Stomach (tissue), 19 donors: ENCODE measurements around the gene HBG2. TPM values are rescaled to one million over a fixed set of nuclear protein-coding genes. Genes with fewer than 3 reads are reported as not detected.
"Not testable (repeated sequence)": the region's sequence is repeated elsewhere in the genome, so short reads cannot be mapped to it uniquely, and the experiment has no call there.

ENCODE experiments used
- DNase-seq, 2 donors: peaks; one replicate each; pipeline versions ENCODE4 v3.0.0 to v3.0.0-alpha.2; 2013 to 2019
- H3K27ac ChIP-seq, 5 donors: fragments of 200-600 bp in 4 of 5; sonication (generic) in 4 of 5; one replicate each; pipeline ENCODE4 v1.5.1; 2013 to 2019; ENCODE audit warnings: mild to moderate bottlenecking in 1 of 5, moderate library complexity in 1 of 5
- H3K27me3 ChIP-seq, 3 donors: fragments of 200-600 bp; sonication (generic); one replicate each; pipeline ENCODE4 v1.5.1; 2017 to 2019; ENCODE audit warnings: mixed run types in 1 of 3
- H3K36me3 ChIP-seq, 4 donors: fragments of 200-600 bp; sonication (generic); 1 replicate in 3 of 4; 2 replicates in 1 of 4; pipeline ENCODE4 v1.5.1; 2016 to 2019
- H3K4me1 ChIP-seq, 4 donors: fragments of 200-600 bp; sonication (generic); one replicate each; pipeline ENCODE4 v1.5.1; 2016 to 2019
- H3K4me3 ChIP-seq, 4 donors: fragments of 200-600 bp; sonication (generic) in 3 of 4; one replicate each; pipeline ENCODE4 v1.5.1; 2016 to 2019; ENCODE audit warnings: mild to moderate bottlenecking in 1 of 4
- H3K9me3 ChIP-seq, 4 donors: fragments of 200-600 bp; sonication (generic); one replicate each; pipeline ENCODE4 v1.5.1; 2016 to 2019
- CTCF ChIP-seq, 7 experiments: fragments of 450-650 bp in 4 of 7; fragments of 200-600 bp in 3 of 7; sonication (generic) in 3 of 7; IDR thresholded peaks; one replicate each; pipeline ENCODE4 v1.5.1; 2016 to 2019; ENCODE audit warnings: antibody characterized with exemption in 7 of 7, control low read depth in 2 of 7, mild to moderate bottlenecking in 1 of 7
- EP300 ChIP-seq: sonication (generic); formaldehyde crosslinking; IDR thresholded peaks from one replicate; pipeline ENCODE4 v1.6.1; 2017; ENCODE audit warnings: antibody characterized with exemption
- POLR2A ChIP-seq, 4 donors: fragments of 450-650 bp; IDR thresholded peaks; one replicate each; pipeline ENCODE4 v1.6.1; 2016; ENCODE audit warnings: antibody characterized with exemption in 4 of 4, control low read depth in 2 of 4, mild to moderate bottlenecking in 1 of 4, moderate library complexity in 1 of 4
- POLR2AphosphoS5 ChIP-seq, 3 donors: sonication (generic); formaldehyde crosslinking; IDR thresholded peaks; one replicate each; pipeline ENCODE4 v1.6.1; 2016; ENCODE audit warnings: antibody characterized with exemption in 3 of 3
- WGBS, 5 donors: extraction: QIAGEN DNeasy Blood & Tissue Kit in 3 of 5; methylation state at CpG; one replicate each; pipeline versions ENCODE4 v1.1.5 to v1.1.7; 2013 to 2018; 5-methylcytosine and 5-hydroxymethylcytosine counted together
- intact Hi-C: fragments of 100-400 bp; cut with DNase I; formaldehyde crosslinking; loops from one replicate; pipeline ENCODE4 v1.15.1; 2023; ENCODE audit warnings: low total_unique reads
- long read RNA-seq, 10 donors: transcript quantifications; one replicate each; lab custom pipeline, GENCODE V29; 2026
- polyA plus RNA-seq, 3 donors: library from polyadenylated mRNA; stranded (reverse); fragments of 200-250 nt; gene quantifications; one replicate each; pipeline ENCODE4 v1.2.3, GENCODE V29; 2013
- total RNA-seq, 5 donors: library from RNA; depleted of rRNA; stranded (reverse); fragments of >200 nt; gene quantifications; one replicate each; pipeline versions ENCODE4 v1.1.0 to v1.2.3, GENCODE V29; 2014 to 2016
- donor health status: healthy with polysubstance abuse.
- donor health status: Bipolar disorder and iron deficiency.
- donor health status: healthy.

Gene HBG2
- 1,000 to 10,000 TPM in 1 of 5 donors, not detected in 4; 1,854 TPM for total RNA-seq
- polyA plus RNA-seq, result under 1 TPM in 1 of 3 donors, not detected in 2; 0.75 TPM
- long read RNA-seq, donor 1, transcript HBG2-201 (3 exons, 614 nt), result major isoform, 285 of 879 reads
- long read RNA-seq, donor 1, partial matches to known transcripts, result 594 of 879 reads
- long read RNA-seq, donor 1, other reads (novel, unspliced or antisense), result 0 of 879 reads
- long read RNA-seq, donor 2, transcript HBG2-201 (3 exons, 614 nt), result major isoform, 237 of 560 reads
- long read RNA-seq, donor 2, partial matches to known transcripts, result 323 of 560 reads
- long read RNA-seq, donor 2, other reads (novel, unspliced or antisense), result 0 of 560 reads
- long read RNA-seq, donor 3, transcript HBG2-203 (3 exons, 307 nt), result minor isoform, 5 of 981 reads
- long read RNA-seq, donor 3, transcript HBG2-201 (3 exons, 614 nt), result major isoform, 497 of 981 reads
- long read RNA-seq, donor 3, partial matches to known transcripts, result 479 of 981 reads
- long read RNA-seq, donor 3, other reads (novel, unspliced or antisense), result 0 of 981 reads
- long read RNA-seq, donor 4, transcript HBG2-201 (3 exons, 614 nt), result major isoform, 67 of 124 reads
- long read RNA-seq, donor 4, partial matches to known transcripts, result 56 of 124 reads
- long read RNA-seq, donor 4, other reads (novel, unspliced or antisense), result 0 of 124 reads
- long read RNA-seq, donor 5, transcript HBG2-201 (3 exons, 614 nt), result major isoform, 3,042 of 4,626 reads
- long read RNA-seq, donor 5, transcript HBG2-203 (3 exons, 307 nt), result minor isoform, 9 of 4,626 reads
- long read RNA-seq, donor 5, partial matches to known transcripts, result 1,575 of 4,626 reads
- long read RNA-seq, donor 5, other reads (novel, unspliced or antisense), result 0 of 4,626 reads
- long read RNA-seq, donor 6, transcript HBG2-201 (3 exons, 614 nt), result major isoform, 757 of 760 reads
- long read RNA-seq, donor 6, partial matches to known transcripts, result 0 of 760 reads
- long read RNA-seq, donor 6, other reads (novel, unspliced or antisense), result 0 of 760 reads
- long read RNA-seq, donor 7, transcript HBG2-201 (3 exons, 614 nt), result major isoform, 2,548 of 4,162 reads
- long read RNA-seq, donor 7, transcript HBG2-203 (3 exons, 307 nt), result minor isoform, 7 of 4,162 reads
- long read RNA-seq, donor 7, partial matches to known transcripts, result 1,607 of 4,162 reads
- long read RNA-seq, donor 7, other reads (novel, unspliced or antisense), result 0 of 4,162 reads
- long read RNA-seq, donor 8, transcript HBG2-201 (3 exons, 614 nt), result major isoform, 645 of 1,149 reads
- long read RNA-seq, donor 8, partial matches to known transcripts, result 501 of 1,149 reads
- long read RNA-seq, donor 8, other reads (novel, unspliced or antisense), result 0 of 1,149 reads
- long read RNA-seq, donor 9, transcript HBG2-201 (3 exons, 614 nt), result major isoform, 1,747 of 3,138 reads
- long read RNA-seq, donor 9, transcript HBG2-203 (3 exons, 307 nt), result minor isoform, 5 of 3,138 reads
- long read RNA-seq, donor 9, partial matches to known transcripts, result 1,386 of 3,138 reads
- long read RNA-seq, donor 9, other reads (novel, unspliced or antisense), result 0 of 3,138 reads
- long read RNA-seq, donor 10, transcript HBG2-201 (3 exons, 614 nt), result major isoform, 294 of 487 reads
- long read RNA-seq, donor 10, partial matches to known transcripts, result 193 of 487 reads
- long read RNA-seq, donor 10, other reads (novel, unspliced or antisense), result 0 of 487 reads

GRCh38 chr11:5254646-5255413, at the start of gene HBG2:
Gene HBG2, minus strand, starts transcription at chr11:5254781. Its CDS starts 53 bp downstream, at chr11:5254728.
- H3K27ac ChIP-seq, H3K4me1 ChIP-seq, intact Hi-C loops, H3K36me3 ChIP-seq, H3K27me3 ChIP-seq, H3K4me3 ChIP-seq, H3K9me3 ChIP-seq, DNase-seq: not testable (repeated sequence)
- 60 to 76% (median 71%) methylated on average over 4 of the region's 9 CpGs for WGBS, 5 donors

GRCh38 chr11:5304046-5304445, 49.5 kb upstream of the HBG2 start:
- TF ChIP-seq CTCF (IDR thresholded peaks at IDR 0.05) (no peak), EP300 (no peak), POLR2A (IDR thresholded peaks at IDR 0.05) (no peak), POLR2AphosphoS5 (IDR thresholded peaks at IDR 0.05) (no peak)

GRCh38 chr11:5303626-5304025, 49.0 kb upstream of the HBG2 start:
- intact Hi-C loops, result no loop called here
- TF ChIP-seq CTCF (IDR thresholded peaks at IDR 0.05) (no peak), POLR2AphosphoS5 (IDR thresholded peaks at IDR 0.05) (no peak), POLR2A (IDR thresholded peaks at IDR 0.05) (no peak), EP300 (no peak)
- 71 to 84% (median 72%) methylated on average over 5 of the region's 5 CpGs for WGBS, 5 donors

More at GRCh38 chr11:5304046-5304445, 49.5 kb upstream of the HBG2 start:
- Histone ChIP-seq H3K9me3 (no peaks in the 10 kb centered on the region), H3K4me3 (no peak overlapping the region), H3K27ac (no peak overlapping the region), H3K4me1 (no peaks in the 10 kb centered on the region), H3K36me3 (no peaks in the 10 kb centered on the region), H3K27me3 (no peaks in the 10 kb centered on the region)
- intact Hi-C loops, result no loop called here
- WGBS, 5 donors, result 34 to 100% (median 90%) methylated on average over 1 of the region's 1 CpG
- DNase-seq, result no peak

GRCh38 chr11:5301846-5302245, 47.3 kb upstream of the HBG2 start, which contains the start of gene OR51B4:
Gene OR51B4, minus strand, starts transcription at chr11:5301946. Its CDS starts 0 bp downstream, at chr11:5301946.
- TF ChIP-seq POLR2A (IDR thresholded peaks at IDR 0.05) (no peak), CTCF (IDR thresholded peaks at IDR 0.05) (no peak), POLR2AphosphoS5 (IDR thresholded peaks at IDR 0.05) (no peak), EP300 (no peak)
- Histone ChIP-seq H3K27ac (no peak within 1 kb of the TSS), H3K4me1 (no peaks in the 10 kb centered on the region), H3K9me3 (no peaks in the 10 kb centered on the region), H3K4me3 (no peak within 1 kb of the TSS), H3K27me3 (no peaks in the 10 kb centered on the region), H3K36me3 (no peaks in the 10 kb centered on the region)
- DNase-seq, result no peak
- 86 to 95% (median 88%) methylated on average over 2 of the region's 2 CpGs for WGBS, 5 donors
- intact Hi-C loops, result no loop called here

More at GRCh38 chr11:5303626-5304025, 49.0 kb upstream of the HBG2 start:
- no peaks in the 10 kb centered on the region for H3K4me1 ChIP-seq
- no peak for DNase-seq
- H3K9me3 ChIP-seq, result no peaks in the 10 kb centered on the region
- H3K27ac ChIP-seq, result no peak overlapping the region
- H3K36me3 ChIP-seq, result no peaks in the 10 kb centered on the region
- H3K27me3 ChIP-seq, result no peaks in the 10 kb centered on the region
- H3K4me3 ChIP-seq, result no peak overlapping the region
